H1 (cell line): ENCODE measurements around the gene ADD2. TPM values are rescaled to one million over a fixed set of nuclear protein-coding genes. Genes with fewer than 3 reads are reported as not detected.

Source experiments
- BCL11A ChIP-seq, 2 experiments: IDR thresholded peaks; one replicate each; pipeline ENCODE4 v1.6.1; 2011; ENCODE audit warnings: low read depth in 2 of 2, low read length in 2 of 2, mild to moderate bottlenecking in 2 of 2
- CEBPB ChIP-seq: IDR thresholded peaks from 2 replicates; pipeline ENCODE4 v1.6.1; 2012; ENCODE audit warnings: low read depth, low read length
- CHD1 ChIP-seq: IDR thresholded peaks from 2 replicates; pipeline ENCODE4 v1.6.1; 2012; ENCODE audit warnings: low read depth, low read length, improper control_type of control experiment
- CHD2 ChIP-seq: IDR thresholded peaks from 2 replicates; pipeline ENCODE4 v1.6.1; 2012; ENCODE audit warnings: low read length, improper control_type of control experiment
- EP300 ChIP-seq, 2 experiments: IDR thresholded peaks; 1 replicate in 1 of 2; 2 replicates in 1 of 2; pipeline ENCODE4 v1.6.1; 2011 to 2012; ENCODE audit warnings: low read depth in 2 of 2, low read length in 2 of 2, mild to moderate bottlenecking in 2 of 2, borderline replicate concordance in 1 of 2, inconsistent platforms in 1 of 2, moderate library complexity in 1 of 2
- FOSL1 ChIP-seq: IDR thresholded peaks from 2 replicates; pipeline ENCODE4 v1.6.1; 2011; ENCODE audit warnings: mild to moderate bottlenecking, low read depth, low read length, moderate library complexity; ENCODE audit not compliant: insufficient read depth
- HDAC2 ChIP-seq, 2 experiments: fragments of 300-600 bp in 1 of 2; sonication (generic) in 1 of 2; IDR thresholded peaks; 2 replicates each; pipeline ENCODE4 v1.6.1; 2011 to 2012; ENCODE audit warnings: low read depth in 2 of 2, low read length in 2 of 2, mild to moderate bottlenecking in 2 of 2, moderate library complexity in 2 of 2, borderline replicate concordance in 1 of 2, inconsistent platforms in 1 of 2
- JUN ChIP-seq: IDR thresholded peaks from 2 replicates; pipeline ENCODE4 v1.6.1; 2011; ENCODE audit warnings: low read depth, mild to moderate bottlenecking, improper control_type of control experiment, low read length
- KDM1A ChIP-seq: fragments of 200-600, 300-600 bp; sonication (generic); IDR thresholded peaks from 2 replicates; pipeline ENCODE4 v1.7.1; 2016; ENCODE audit warnings: mild to moderate bottlenecking, low read length, borderline replicate concordance
- MAFK ChIP-seq: IDR thresholded peaks from 2 replicates; pipeline ENCODE4 v1.6.1; 2012; ENCODE audit warnings: low read depth, mild to moderate bottlenecking, improper control_type of control experiment, low read length
- POU5F1 ChIP-seq: IDR thresholded peaks from 2 replicates; pipeline ENCODE4 v1.6.1; 2011; ENCODE audit warnings: low read depth, mild to moderate bottlenecking, low read length, moderate library complexity
- RFX5 ChIP-seq: IDR thresholded peaks from 2 replicates; pipeline ENCODE4 v1.6.1; 2011; ENCODE audit warnings: low read depth, low read length, improper control_type of control experiment, borderline replicate concordance
- RXRA ChIP-seq: IDR thresholded peaks from 2 replicates; pipeline ENCODE4 v1.6.1; 2011; ENCODE audit warnings: low read depth, mild to moderate bottlenecking, low read length, moderate library complexity; ENCODE audit not compliant: insufficient read depth
- SIN3A ChIP-seq, 2 experiments: IDR thresholded peaks in 1 of 2; conservative IDR thresholded peaks in 1 of 2; 2 replicates each; pipeline ENCODE4 v1.6.1; 2011 to 2012; ENCODE audit warnings: low read length in 2 of 2, improper control_type of control experiment in 1 of 2, low read depth in 1 of 2, mild to moderate bottlenecking in 1 of 2
- SIX5 ChIP-seq: IDR thresholded peaks from 2 replicates; pipeline ENCODE4 v1.6.1; 2011; ENCODE audit warnings: mild to moderate bottlenecking, low read depth, low read length
- SP1 ChIP-seq: IDR thresholded peaks from 2 replicates; pipeline ENCODE4 v1.6.1; 2011; ENCODE audit warnings: low read depth, low read length
- SP2 ChIP-seq: IDR thresholded peaks from 2 replicates; pipeline ENCODE4 v1.6.1; 2012; ENCODE audit warnings: mild to moderate bottlenecking, low read length, inconsistent platforms
- SRF ChIP-seq: IDR thresholded peaks from 2 replicates; pipeline ENCODE4 v1.6.1; 2011; ENCODE audit warnings: mild to moderate bottlenecking, low read depth, low read length, moderate library complexity
- ZNF274 ChIP-seq: IDR thresholded peaks from 2 replicates; pipeline ENCODE4 v1.7.0; 2012; ENCODE audit warnings: low read length, borderline replicate concordance; ENCODE audit errors: extremely low read depth
- polyA plus RNA-seq, 7 experiments: library from polyadenylated mRNA; depleted of rRNA in 3 of 7; stranded (reverse) in 5 of 7; unstranded in 2 of 7; fragments of >200 nt in 5 of 7; fragments of 200-250 nt in 2 of 7; gene quantifications; 1 replicate in 5 of 7; 2 replicates in 1 of 7; 4 replicates in 1 of 7; pipeline versions ENCODE4 v1.2.1 to v1.2.3, GENCODE V29; 2011 to 2013; ENCODE audit warnings: missing spikeins in 2 of 7, mixed read lengths in 2 of 7
- total RNA-seq: library from RNA; stranded (reverse); fragmentation: NEBNext Ultra II Directional; extraction: Animal tissue kit (Norgen Biotek cat#: 25700); gene quantifications from 2 replicates; pipeline ENCODE4 v1.2.1, GENCODE V29; 2021
- TF ChIP-seq, protein P1 (sequence below), 3 experiments: IDR thresholded peaks; 1 replicate in 2 of 3; 2 replicates in 1 of 3; pipeline versions ENCODE4 v1.5.1 to v1.6.1; 2011; ENCODE audit warnings: low read length in 3 of 3, mild to moderate bottlenecking in 3 of 3, inconsistent platforms in 2 of 3, low read depth in 1 of 3, moderate library complexity in 1 of 3; ENCODE audit not compliant: insufficient read depth in 1 of 3; ENCODE audit errors: control extremely low read depth in 1 of 3
- TF ChIP-seq, protein P2 (sequence below): IDR thresholded peaks from 2 replicates; pipeline ENCODE4 v1.6.1; 2012; ENCODE audit warnings: inconsistent platforms

Gene ADD2
- total and polyA plus RNA-seq, 2 of the 8 experiments (the other 6 are each of a cell fraction or from before 2014, with no cell fraction given): 58.5 to 170 TPM

GRCh38 chr2:70767699-70768589, at the start of gene ADD2 (continued):
- TF ChIP-seq, protein P1, sequence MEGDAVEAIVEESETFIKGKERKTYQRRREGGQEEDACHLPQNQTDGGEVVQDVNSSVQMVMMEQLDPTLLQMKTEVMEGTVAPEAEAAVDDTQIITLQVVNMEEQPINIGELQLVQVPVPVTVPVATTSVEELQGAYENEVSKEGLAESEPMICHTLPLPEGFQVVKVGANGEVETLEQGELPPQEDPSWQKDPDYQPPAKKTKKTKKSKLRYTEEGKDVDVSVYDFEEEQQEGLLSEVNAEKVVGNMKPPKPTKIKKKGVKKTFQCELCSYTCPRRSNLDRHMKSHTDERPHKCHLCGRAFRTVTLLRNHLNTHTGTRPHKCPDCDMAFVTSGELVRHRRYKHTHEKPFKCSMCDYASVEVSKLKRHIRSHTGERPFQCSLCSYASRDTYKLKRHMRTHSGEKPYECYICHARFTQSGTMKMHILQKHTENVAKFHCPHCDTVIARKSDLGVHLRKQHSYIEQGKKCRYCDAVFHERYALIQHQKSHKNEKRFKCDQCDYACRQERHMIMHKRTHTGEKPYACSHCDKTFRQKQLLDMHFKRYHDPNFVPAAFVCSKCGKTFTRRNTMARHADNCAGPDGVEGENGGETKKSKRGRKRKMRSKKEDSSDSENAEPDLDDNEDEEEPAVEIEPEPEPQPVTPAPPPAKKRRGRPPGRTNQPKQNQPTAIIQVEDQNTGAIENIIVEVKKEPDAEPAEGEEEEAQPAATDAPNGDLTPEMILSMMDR (IDR thresholded peaks at IDR 0.05; ENCODE audit: control extremely low read depth in 1 of 3, insufficient read depth in 1 of 3, low read depth in 1 of 3, low read length in 3 of 3): peak; percentile 60 to 93 (median 71)
- no peak for TF ChIP-seq SP2
- TF ChIP-seq CEBPB: no peak
- TF ChIP-seq EP300 (IDR thresholded peaks at IDR 0.05; ENCODE audit: borderline replicate concordance in 1 of 2, low read depth in 2 of 2, low read length in 2 of 2): no peak
- no peak for TF ChIP-seq CHD2
- no peak for TF ChIP-seq KDM1A
- no peak for TF ChIP-seq POU5F1
- no peak for TF ChIP-seq SRF
- TF ChIP-seq RXRA: no peak
- TF ChIP-seq SIN3A (conservative IDR thresholded peaks at IDR 0.05 in 1 of 2, IDR thresholded peaks at IDR 0.05 in 1 of 2; ENCODE audit: low read depth in 1 of 2, low read length in 2 of 2): peak in 1 of 2 experiments; percentile 2; a peak in 1 of 4 replicates
- no peak for TF ChIP-seq CHD1
- TF ChIP-seq BCL11A (IDR thresholded peaks at IDR 0.05; ENCODE audit: low read depth in 2 of 2, low read length in 2 of 2): no peak
- no peak for TF ChIP-seq JUN
- no peak for TF ChIP-seq RFX5
- TF ChIP-seq HDAC2 (IDR thresholded peaks at IDR 0.05; ENCODE audit: borderline replicate concordance in 1 of 2, low read depth in 2 of 2, low read length in 2 of 2): no peak; a peak in 1 of 4 replicates
- no peak for TF ChIP-seq FOSL1
- TF ChIP-seq ZNF274: no peak
- TF ChIP-seq, protein P2, sequence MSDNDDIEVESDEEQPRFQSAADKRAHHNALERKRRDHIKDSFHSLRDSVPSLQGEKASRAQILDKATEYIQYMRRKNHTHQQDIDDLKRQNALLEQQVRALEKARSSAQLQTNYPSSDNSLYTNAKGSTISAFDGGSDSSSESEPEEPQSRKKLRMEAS: peak; percentile 87
- no peak for TF ChIP-seq SIX5
- TF ChIP-seq SP1: no peak
- no peak for TF ChIP-seq MAFK
